Keratinocyte (primary cell): Measurements from ENCODE around the gene DIAPH1.

ENCODE experiments used
- CTCF ChIP-seq, 3 experiments: IDR thresholded peaks in 1 of 3; conservative IDR thresholded peaks in 1 of 3; optimal IDR thresholded peaks in 1 of 3; 2 replicates in 2 of 3; 3 replicates in 1 of 3; pipeline versions ENCODE3 to v1.5.1; 2011; ENCODE audit warnings: low read length in 3 of 3, mild to moderate bottlenecking in 3 of 3, moderate library complexity in 2 of 3, control low read depth in 1 of 3, inconsistent platforms in 1 of 3; ENCODE audit not compliant: insufficient read depth in 2 of 3; ENCODE audit errors: extremely low read depth in 1 of 3
- EZH2 ChIP-seq: IDR thresholded peaks from one replicate; pipeline ENCODE4 v1.6.1; 2012; ENCODE audit warnings: inconsistent platforms, mild to moderate bottlenecking, low read length, moderate library complexity

- TF ChIP-seq EZH2 (no peak), CTCF (optimal IDR thresholded peaks at IDR 0.05 in 1 of 3, IDR thresholded peaks at IDR 0.05 in 1 of 3, conservative IDR thresholded peaks at IDR 0.05 in 1 of 3; ENCODE audit: extremely low read depth in 1 of 3, insufficient read depth in 2 of 3, low read length in 3 of 3) (no peak)
These were observed 35.5 kb upstream of the DIAPH1 start for GRCh38 chr5:141654298-141654697.
